GM21515 (cell line): ENCODE results near the gene PPIF.

Source experiments
- ATAC-seq: cut with Tn5 transposase; IDR thresholded peaks from one replicate; pipeline ENCODE4 v1.9.1; 2021; ENCODE audit not compliant: unreplicated experiment

Gene PPIF

GRCh38 chr10:79347226-79347893, at the start of gene PPIF:
Gene PPIF, plus strand, starts transcription at chr10:79347469. Its CDS starts 80 bp downstream, at chr10:79347549.
- peak; percentile 80 for ATAC-seq

- ATAC-seq = no peak
These were observed 48.6 kb upstream of the PPIF start for GRCh38 chr10:79298403-79299244.

GRCh38 chr10:79299397-79300241, 47.6 kb upstream of the PPIF start:
- no peak for ATAC-seq

GRCh38 chr10:79300711-79301110, 46.6 kb upstream of the PPIF start:
- ATAC-seq = no peak

GRCh38 chr10:79301754-79302530, 45.3 kb upstream of the PPIF start:
- ATAC-seq = no peak

GRCh38 chr10:79303631-79304478, 43.4 kb upstream of the PPIF start:
- no peak for ATAC-seq

GRCh38 chr10:79304479-79305087, 42.7 kb upstream of the PPIF start:
- no peak for ATAC-seq

- ATAC-seq = no peak
These were observed 41.8 kb upstream of the PPIF start for GRCh38 chr10:79305515-79305914.

GRCh38 chr10:79305988-79306387, 41.3 kb upstream of the PPIF start:
- no peak for ATAC-seq

GRCh38 chr10:79306644-79307220, 40.5 kb upstream of the PPIF start:
- ATAC-seq = no peak

- ATAC-seq = no peak
These were observed 39.3 kb upstream of the PPIF start for GRCh38 chr10:79308016-79308415.

- ATAC-seq = no peak
These were observed 38.2 kb upstream of the PPIF start for GRCh38 chr10:79308969-79309665.

GRCh38 chr10:79310200-79310865, 36.9 kb upstream of the PPIF start:
- no peak for ATAC-seq

GRCh38 chr10:79310911-79311573, 36.2 kb upstream of the PPIF start:
- no peak for ATAC-seq

GRCh38 chr10:79311581-79312407, 35.5 kb upstream of the PPIF start:
- ATAC-seq = no peak

- ATAC-seq = no peak
These were observed 34.6 kb upstream of the PPIF start for GRCh38 chr10:79312601-79313187.
